Activated T-cell treated with anti-CD3 and anti-CD28 coated beads, Interleukin-2, amount 50 U/mL, for 4 hours (primary cell): ENCODE results near the gene CSF3R. TPM values are rescaled to one million over a fixed set of nuclear protein-coding genes. Genes with fewer than 3 reads are reported as not detected.

Experiments
- ATAC-seq, 2 donors: fragments of 200-7000 bp; cut with Tn5 transposase; one replicate each; pipeline ENCODE4 v1.10.0; 2021
- DNase-seq: peaks from one replicate; pipeline ENCODE4 v3.0.0-alpha.2; 2020
- H3K27me3 Mint-ChIP-seq: one replicate; pipeline ENCODE4 v1.8.0; 2021; ENCODE audit warnings: low read depth, mixed read lengths
- H3K36me3 Mint-ChIP-seq: one replicate; pipeline ENCODE4 v1.8.0; 2022; ENCODE audit warnings: mixed read lengths; ENCODE audit not compliant: insufficient read depth
- H3K4me1 Mint-ChIP-seq: one replicate; pipeline ENCODE4 v1.8.0; 2021; ENCODE audit warnings: low read depth, mixed read lengths
- H3K4me3 Mint-ChIP-seq: one replicate; pipeline ENCODE4 v1.8.0; 2021; ENCODE audit warnings: mild to moderate bottlenecking, moderate library complexity, mixed read lengths
- H3K9me3 Mint-ChIP-seq: one replicate; pipeline ENCODE4 v1.8.0; 2021; ENCODE audit warnings: mixed read lengths
- total RNA-seq, 3 donors: library from RNA; stranded (reverse); gene quantifications; one replicate each; pipeline ENCODE4 v1.2.1, GENCODE V29; 2021

CSF3R gene
- total RNA-seq, 3 donors from 2014 or later: not detected

- peak; percentile 49 to 57 for ATAC-seq
- H3K4me1 Mint-ChIP-seq: peaks cover 22% of the 10 kb centered on the region
- H3K36me3 Mint-ChIP-seq: peaks cover 11% of the 10 kb centered on the region
- peak overlapping the region; percentile 100 for H3K4me3 Mint-ChIP-seq
- no peak for DNase-seq
- H3K9me3 Mint-ChIP-seq: no peaks in the 10 kb centered on the region
- no peaks in the 10 kb centered on the region for H3K27me3 Mint-ChIP-seq
These were observed 17.9 kb downstream of the CSF3R start for GRCh38 chr1:36464605-36465393.

GRCh38 chr1:36463803-36464604, 18.7 kb downstream of the CSF3R start, which contains the start of gene MRPS15:
MRPS15 (minus strand) TSS chr1:36464384; CDS start chr1:36464275, 109 bp downstream.
- H3K27me3 Mint-ChIP-seq: no peaks in the 10 kb centered on the region
- ATAC-seq (peak; percentile 98 to 99), DNase-seq (peak; percentile 94)
- H3K4me1 Mint-ChIP-seq: peaks cover 29% of the 10 kb centered on the region
- no peaks in the 10 kb centered on the region for H3K9me3 Mint-ChIP-seq
- H3K36me3 Mint-ChIP-seq: peaks cover 17% of the 10 kb centered on the region
- H3K4me3 Mint-ChIP-seq: peak within 1 kb of the TSS; percentile 100

GRCh38 chr1:36463463-36463802, 19.3 kb downstream of the CSF3R start:
- no peaks in the 10 kb centered on the region for H3K9me3 Mint-ChIP-seq
- peak overlapping the region; percentile 100 for H3K4me3 Mint-ChIP-seq
- ATAC-seq: no peak
- peaks cover 21% of the 10 kb centered on the region for H3K36me3 Mint-ChIP-seq
- peaks cover 35% of the 10 kb centered on the region for H3K4me1 Mint-ChIP-seq
- DNase-seq: no peak
- H3K27me3 Mint-ChIP-seq: no peaks in the 10 kb centered on the region

GRCh38 chr1:36458910-36459309, 23.8 kb downstream of the CSF3R start:
- peaks cover 46% of the 10 kb centered on the region for H3K4me1 Mint-ChIP-seq
- DNase-seq (no peak), ATAC-seq (peak; percentile 88 to 93)
- H3K4me3 Mint-ChIP-seq: peak overlapping the region; percentile 29
- no peaks in the 10 kb centered on the region for H3K27me3 Mint-ChIP-seq
- H3K36me3 Mint-ChIP-seq: peaks cover 39% of the 10 kb centered on the region
- H3K9me3 Mint-ChIP-seq: no peaks in the 10 kb centered on the region

- ATAC-seq: peak in 1 of 2 donors; percentile 21
- H3K4me3 Mint-ChIP-seq: peak overlapping the region; percentile 43
- peaks cover 40% of the 10 kb centered on the region for H3K4me1 Mint-ChIP-seq
These were observed 25.0 kb downstream of the CSF3R start for GRCh38 chr1:36457691-36458090.

GRCh38 chr1:36456391-36456928, 26.3 kb downstream of the CSF3R start:
- Mint-ChIP-seq H3K36me3 (peaks cover 39% of the 10 kb centered on the region), H3K4me1 (peaks cover 38% of the 10 kb centered on the region), H3K27me3 (no peaks in the 10 kb centered on the region), H3K9me3 (no peaks in the 10 kb centered on the region), H3K4me3 (no peak overlapping the region)
- ATAC-seq (no peak), DNase-seq (no peak)

More at GRCh38 chr1:36457691-36458090, 25.0 kb downstream of the CSF3R start:
- Mint-ChIP-seq H3K27me3 (no peaks in the 10 kb centered on the region), H3K9me3 (no peaks in the 10 kb centered on the region), H3K36me3 (peaks cover 39% of the 10 kb centered on the region)
- DNase-seq: no peak

- peaks cover 29% of the 10 kb centered on the region for H3K36me3 Mint-ChIP-seq
- H3K9me3 Mint-ChIP-seq: no peaks in the 10 kb centered on the region
- H3K27me3 Mint-ChIP-seq: no peaks in the 10 kb centered on the region
- H3K4me1 Mint-ChIP-seq: peaks cover 39% of the 10 kb centered on the region
- ATAC-seq (no peak), DNase-seq (no peak)
- no peak overlapping the region for H3K4me3 Mint-ChIP-seq
These were observed 27.3 kb downstream of the CSF3R start for GRCh38 chr1:36455386-36455785.

- no peaks in the 10 kb centered on the region for H3K27me3 Mint-ChIP-seq
- H3K4me1 Mint-ChIP-seq: peaks cover 33% of the 10 kb centered on the region
- ATAC-seq: no peak
- peaks cover 21% of the 10 kb centered on the region for H3K36me3 Mint-ChIP-seq
- no peak overlapping the region for H3K4me3 Mint-ChIP-seq
- no peak for DNase-seq
- no peaks in the 10 kb centered on the region for H3K9me3 Mint-ChIP-seq
These were observed 28.9 kb downstream of the CSF3R start for GRCh38 chr1:36453600-36454388.

- no peaks in the 10 kb centered on the region for H3K9me3 Mint-ChIP-seq
- no peak for ATAC-seq
These were observed 29.7 kb downstream of the CSF3R start for GRCh38 chr1:36453051-36453450.

GRCh38 chr1:36450919-36451305, 31.8 kb downstream of the CSF3R start:
- Mint-ChIP-seq H3K36me3 (peaks cover 10% of the 10 kb centered on the region), H3K4me1 (peaks cover 11% of the 10 kb centered on the region), H3K9me3 (no peaks in the 10 kb centered on the region), H3K4me3 (peak overlapping the region; percentile 88), H3K27me3 (no peaks in the 10 kb centered on the region)
- ATAC-seq (no peak), DNase-seq (no peak)

More at GRCh38 chr1:36453051-36453450, 29.7 kb downstream of the CSF3R start:
- Mint-ChIP-seq H3K4me3 (no peak overlapping the region), H3K27me3 (no peaks in the 10 kb centered on the region), H3K4me1 (peaks cover 25% of the 10 kb centered on the region), H3K36me3 (peaks cover 18% of the 10 kb centered on the region)
- DNase-seq: no peak

GRCh38 chr1:36450270-36450918, 32.3 kb downstream of the CSF3R start, which contains the start of gene OSCP1:
OSCP1 (minus strand) TSS chr1:36450451; CDS start chr1:36450369, 82 bp downstream.
- peak; percentile 99 to 100 for ATAC-seq
- no peaks in the 10 kb centered on the region for H3K27me3 Mint-ChIP-seq
- no peaks in the 10 kb centered on the region for H3K9me3 Mint-ChIP-seq

GRCh38 chr1:36448530-36449056, 34.1 kb downstream of the CSF3R start:
- no peak for ATAC-seq
- no peak for DNase-seq
- H3K36me3 Mint-ChIP-seq: no peaks in the 10 kb centered on the region
- no peak overlapping the region for H3K4me3 Mint-ChIP-seq
- no peaks in the 10 kb centered on the region for H3K9me3 Mint-ChIP-seq
- H3K4me1 Mint-ChIP-seq: peaks cover 11% of the 10 kb centered on the region
- no peaks in the 10 kb centered on the region for H3K27me3 Mint-ChIP-seq

More at GRCh38 chr1:36450270-36450918, 32.3 kb downstream of the CSF3R start, which contains the start of gene OSCP1:
- Mint-ChIP-seq H3K4me3 (peak within 1 kb of the TSS; percentile 88), H3K36me3 (peaks cover 10% of the 10 kb centered on the region), H3K4me1 (peaks cover 11% of the 10 kb centered on the region)
- peak; percentile 78 for DNase-seq

GRCh38 chr1:36447450-36447849, 35.3 kb downstream of the CSF3R start:
- no peaks in the 10 kb centered on the region for H3K9me3 Mint-ChIP-seq
- H3K36me3 Mint-ChIP-seq: no peaks in the 10 kb centered on the region
- ATAC-seq (no peak), DNase-seq (no peak)
- H3K4me1 Mint-ChIP-seq: peaks cover 11% of the 10 kb centered on the region
- H3K27me3 Mint-ChIP-seq: no peaks in the 10 kb centered on the region
- H3K4me3 Mint-ChIP-seq: no peak overlapping the region
